Stomach (tissue), 9 donors: ENCODE data around the gene ZNF324. TPM values are rescaled to one million over a fixed set of nuclear protein-coding genes. Genes with fewer than 3 reads are reported as not detected.
"Not testable (repeated sequence)": the region's sequence is repeated elsewhere in the genome, so short reads cannot be mapped to it uniquely, and the experiment has no call there.

Experiments used
- DNase-seq, 2 donors: peaks; one replicate each; pipeline versions ENCODE4 v3.0.0 to v3.0.0-alpha.2; 2013 to 2019
- H3K27ac ChIP-seq, 5 donors: fragments of 200-600 bp in 4 of 5; sonication (generic) in 4 of 5; one replicate each; pipeline ENCODE4 v1.5.1; 2013 to 2019; ENCODE audit warnings: mild to moderate bottlenecking in 1 of 5, moderate library complexity in 1 of 5
- H3K27me3 ChIP-seq, 3 donors: fragments of 200-600 bp; sonication (generic); one replicate each; pipeline ENCODE4 v1.5.1; 2017 to 2019; ENCODE audit warnings: mixed run types in 1 of 3
- H3K36me3 ChIP-seq, 4 donors: fragments of 200-600 bp; sonication (generic); 1 replicate in 3 of 4; 2 replicates in 1 of 4; pipeline ENCODE4 v1.5.1; 2016 to 2019
- H3K4me1 ChIP-seq, 4 donors: fragments of 200-600 bp; sonication (generic); one replicate each; pipeline ENCODE4 v1.5.1; 2016 to 2019
- H3K4me3 ChIP-seq, 4 donors: fragments of 200-600 bp; sonication (generic) in 3 of 4; one replicate each; pipeline ENCODE4 v1.5.1; 2016 to 2019; ENCODE audit warnings: mild to moderate bottlenecking in 1 of 4
- H3K9me3 ChIP-seq, 4 donors: fragments of 200-600 bp; sonication (generic); one replicate each; pipeline ENCODE4 v1.5.1; 2016 to 2019
- CTCF ChIP-seq, 7 experiments: fragments of 450-650 bp in 4 of 7; fragments of 200-600 bp in 3 of 7; sonication (generic) in 3 of 7; IDR thresholded peaks; one replicate each; pipeline ENCODE4 v1.5.1; 2016 to 2019; ENCODE audit warnings: antibody characterized with exemption in 7 of 7, control low read depth in 2 of 7, mild to moderate bottlenecking in 1 of 7
- EP300 ChIP-seq: sonication (generic); formaldehyde crosslinking; IDR thresholded peaks from one replicate; pipeline ENCODE4 v1.6.1; 2017; ENCODE audit warnings: antibody characterized with exemption
- POLR2A ChIP-seq, 4 donors: fragments of 450-650 bp; IDR thresholded peaks; one replicate each; pipeline ENCODE4 v1.6.1; 2016; ENCODE audit warnings: antibody characterized with exemption in 4 of 4, control low read depth in 2 of 4, mild to moderate bottlenecking in 1 of 4, moderate library complexity in 1 of 4
- POLR2AphosphoS5 ChIP-seq, 3 donors: sonication (generic); formaldehyde crosslinking; IDR thresholded peaks; one replicate each; pipeline ENCODE4 v1.6.1; 2016; ENCODE audit warnings: antibody characterized with exemption in 3 of 3
- WGBS, 5 donors: extraction: QIAGEN DNeasy Blood & Tissue Kit in 3 of 5; methylation state at CpG; one replicate each; pipeline versions ENCODE4 v1.1.5 to v1.1.7; 2013 to 2018; 5-methylcytosine and 5-hydroxymethylcytosine counted together
- intact Hi-C: fragments of 100-400 bp; cut with DNase I; formaldehyde crosslinking; loops from one replicate; pipeline ENCODE4 v1.15.1; 2023; ENCODE audit warnings: low total_unique reads
- polyA plus RNA-seq, 3 donors: library from polyadenylated mRNA; stranded (reverse); fragments of 200-250 nt; gene quantifications; one replicate each; pipeline ENCODE4 v1.2.3, GENCODE V29; 2013
- total RNA-seq, 5 donors: library from RNA; depleted of rRNA; stranded (reverse); fragments of >200 nt; gene quantifications; one replicate each; pipeline versions ENCODE4 v1.1.0 to v1.2.3, GENCODE V29; 2014 to 2016
- donor health status: healthy with polysubstance abuse.
- donor health status: Bipolar disorder and iron deficiency.
- donor health status: healthy.

Gene ZNF324
- total and polyA plus RNA-seq, 8 donors, result 1.7 to 11.9 (median 5.8) TPM

GRCh38 chr19:58500242-58500641, 33.4 kb downstream of the ZNF324 start:
- H3K27ac ChIP-seq, result no peak overlapping the region
- H3K4me1 ChIP-seq, result peaks cover 8 to 29% (median 25%) of the 10 kb centered on the region in 4 donors
- peak overlapping the region in 2 of 4 donors; percentile 47 to 61 for H3K4me3 ChIP-seq
- no peaks in the 10 kb centered on the region for H3K9me3 ChIP-seq
- WGBS, 5 donors, result 87 to 95% (median 92%) methylated on average over 8 to 14 of the region's 14 CpGs
- DNase-seq, result peak in 1 of 2 donors; percentile 11
- no peaks in the 10 kb centered on the region for H3K27me3 ChIP-seq
- no peak for TF ChIP-seq POLR2AphosphoS5 (IDR thresholded peaks at IDR 0.05)
- TF ChIP-seq CTCF (IDR thresholded peaks at IDR 0.05), result no peak
- no peak for TF ChIP-seq POLR2A (IDR thresholded peaks at IDR 0.05)
- TF ChIP-seq EP300, result no peak
- intact Hi-C loops, result no loop called here
- no peaks in the 10 kb centered on the region for H3K36me3 ChIP-seq

GRCh38 chr19:58507602-58508223, 40.8 kb downstream of the ZNF324 start:
- H3K27me3 ChIP-seq, H3K27ac ChIP-seq, H3K4me3 ChIP-seq, DNase-seq, intact Hi-C loops, H3K36me3 ChIP-seq: not testable (repeated sequence)
- H3K9me3 ChIP-seq, result peaks cover 0 to 13% (median 1%) of the 10 kb centered on the region in 4 donors
- 61 to 87% (median 76%) methylated on average over 7 to 8 of the region's 8 CpGs for WGBS, 5 donors
- H3K4me1 ChIP-seq, result peaks cover 0 to 11% (median 0%) of the 10 kb centered on the region in 4 donors

GRCh38 chr19:58509731-58510083, 42.8 kb downstream of the ZNF324 start:
- intact Hi-C loops, result no loop called here
- no peak for DNase-seq
- TF ChIP-seq POLR2A (IDR thresholded peaks at IDR 0.05) (no peak), EP300 (no peak), POLR2AphosphoS5 (IDR thresholded peaks at IDR 0.05) (no peak), CTCF (IDR thresholded peaks at IDR 0.05) (no peak)
- Histone ChIP-seq H3K27me3 (no peaks in the 10 kb centered on the region), H3K4me1 (peaks cover 13 to 27% (median 14%) of the 10 kb centered on the region in 4 donors), H3K9me3 (peaks cover 0 to 13% (median 1%) of the 10 kb centered on the region in 4 donors), H3K27ac (no peak overlapping the region), H3K36me3 (peaks cover 0 to 4% (median 0%) of the 10 kb centered on the region in 4 donors), H3K4me3 (no peak overlapping the region)
- 82 to 88% (median 84%) methylated on average over 11 of the region's 11 CpGs for whole genome bisulfite sequencing, 5 donors

- H3K36me3 ChIP-seq, result peaks cover 0 to 4% (median under 1%) of the 10 kb centered on the region in 4 donors
- peaks cover 13 to 33% (median 19%) of the 10 kb centered on the region in 4 donors for H3K4me1 ChIP-seq
- no peak for TF ChIP-seq CTCF (IDR thresholded peaks at IDR 0.05)
- TF ChIP-seq POLR2AphosphoS5 (IDR thresholded peaks at IDR 0.05), result no peak
- TF ChIP-seq POLR2A (IDR thresholded peaks at IDR 0.05), result no peak
- no peak for TF ChIP-seq EP300
- no peaks in the 10 kb centered on the region for H3K27me3 ChIP-seq
- H3K4me3 ChIP-seq, result no peak overlapping the region
- no peak overlapping the region for H3K27ac ChIP-seq
- intact Hi-C loops, result no loop called here
- H3K9me3 ChIP-seq, result peaks cover 0 to 13% (median 1%) of the 10 kb centered on the region in 4 donors
- no peak for DNase-seq
- WGBS, 5 donors, result 70 to 87% (median 79%) methylated on average over 8 of the region's 8 CpGs
Observed at GRCh38 chr19:58510084-58510862, 43.4 kb downstream of the ZNF324 start.
